Stimulated activated CD4-positive, alpha-beta T cell treated with anti-CD3 and anti-CD28 coated beads, Interleukin-4, amount 100 ng/mL, for 24 hours (primary cell): ENCODE data around the gene NLRC5.
"Not testable (repeated sequence)": the region's sequence is repeated elsewhere in the genome, so short reads cannot be mapped to it uniquely, and the experiment has no call there.

ENCODE experiments used
- DNase-seq: peaks from one replicate; pipeline ENCODE4 v3.0.0-alpha.2; 2020

The NLRC5 gene

DNA sequence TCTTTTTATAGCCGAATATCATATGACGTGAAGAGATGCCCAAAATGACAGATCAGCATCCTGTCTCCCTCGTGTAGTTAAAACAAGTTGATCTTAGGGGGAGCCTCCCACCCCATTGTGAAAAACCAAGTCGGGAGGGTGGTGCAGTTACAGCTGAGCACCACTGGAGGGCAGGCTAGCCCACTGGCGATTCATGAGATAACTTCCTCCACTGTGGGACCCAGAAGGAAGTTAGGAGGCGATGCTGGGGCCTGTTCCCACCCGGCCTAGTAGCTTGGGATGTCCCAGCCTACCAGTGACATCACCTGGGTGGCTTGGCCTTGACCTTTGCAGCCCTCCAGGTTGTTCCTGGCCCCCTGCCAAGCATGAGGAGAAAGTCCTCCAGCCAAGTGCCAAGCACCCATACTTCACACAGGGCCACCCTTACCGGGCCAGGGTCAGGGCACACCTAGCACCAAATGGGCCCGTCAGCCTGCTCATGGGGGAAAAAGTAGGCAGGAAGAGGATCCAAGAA lies 95.0 kb downstream of the NLRC5 start:
- peak; percentile 76 for DNase-seq

DNA sequence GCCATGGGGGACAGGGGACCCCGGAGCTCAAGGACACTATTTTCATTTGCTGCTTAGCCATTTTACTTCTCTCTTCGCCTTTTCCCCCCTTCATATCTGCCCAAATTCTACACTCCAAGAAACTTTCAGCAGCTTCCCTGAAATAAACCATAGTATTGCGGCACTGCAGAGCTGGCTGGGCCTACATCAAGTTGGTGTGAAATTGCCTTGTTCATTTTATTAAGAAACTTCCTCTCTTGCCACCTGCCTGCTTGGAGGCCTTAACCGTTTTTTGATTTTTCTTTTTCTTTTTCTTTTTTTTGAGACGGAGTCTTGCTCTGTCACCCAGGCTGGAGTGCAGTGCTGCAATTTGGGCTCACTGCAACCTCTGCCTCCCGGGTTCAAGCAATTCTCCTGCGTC lies 95.6 kb downstream of the NLRC5 start:
- no peak for DNase-seq

DNA sequence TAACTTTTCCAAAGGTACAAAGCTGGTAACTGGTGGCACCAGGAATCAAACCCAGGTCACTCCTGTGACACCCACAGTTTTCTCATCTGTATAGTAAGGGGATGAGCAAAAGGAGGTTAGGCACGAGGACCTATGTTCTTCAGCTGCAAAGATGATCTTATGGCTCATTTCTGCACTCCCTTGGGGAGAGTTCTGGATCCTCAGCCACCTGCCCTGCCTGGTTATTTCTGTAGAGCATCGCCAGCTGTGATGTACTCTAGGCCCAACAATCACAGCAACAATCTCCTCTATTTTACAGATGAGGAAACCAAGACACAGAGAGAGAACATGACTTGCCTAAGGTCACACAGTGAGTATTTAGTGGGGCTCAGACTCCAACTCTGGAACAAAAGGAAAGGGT lies 97.6 kb downstream of the NLRC5 start:
- DNase-seq: no peak

DNA sequence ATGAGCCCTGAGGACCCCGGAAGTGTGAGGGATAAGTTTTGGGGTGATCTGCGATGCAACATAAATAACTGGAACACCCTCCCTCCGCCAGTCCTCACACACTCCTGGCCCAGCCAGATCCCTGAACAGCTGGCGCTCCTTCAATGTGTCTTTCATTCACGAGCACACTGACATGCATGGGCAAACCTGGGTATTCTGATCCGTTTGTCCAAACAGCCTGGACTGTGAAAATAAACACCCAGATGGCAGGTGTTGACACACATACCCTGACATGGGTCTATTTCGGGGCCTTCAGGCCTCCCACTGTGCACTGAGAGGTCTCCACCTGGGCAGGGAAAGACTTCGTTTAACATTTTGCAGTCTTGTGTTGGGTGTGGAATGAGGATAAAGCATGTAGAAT lies 100.0 kb downstream of the NLRC5 start:
- no peak for DNase-seq

DNA sequence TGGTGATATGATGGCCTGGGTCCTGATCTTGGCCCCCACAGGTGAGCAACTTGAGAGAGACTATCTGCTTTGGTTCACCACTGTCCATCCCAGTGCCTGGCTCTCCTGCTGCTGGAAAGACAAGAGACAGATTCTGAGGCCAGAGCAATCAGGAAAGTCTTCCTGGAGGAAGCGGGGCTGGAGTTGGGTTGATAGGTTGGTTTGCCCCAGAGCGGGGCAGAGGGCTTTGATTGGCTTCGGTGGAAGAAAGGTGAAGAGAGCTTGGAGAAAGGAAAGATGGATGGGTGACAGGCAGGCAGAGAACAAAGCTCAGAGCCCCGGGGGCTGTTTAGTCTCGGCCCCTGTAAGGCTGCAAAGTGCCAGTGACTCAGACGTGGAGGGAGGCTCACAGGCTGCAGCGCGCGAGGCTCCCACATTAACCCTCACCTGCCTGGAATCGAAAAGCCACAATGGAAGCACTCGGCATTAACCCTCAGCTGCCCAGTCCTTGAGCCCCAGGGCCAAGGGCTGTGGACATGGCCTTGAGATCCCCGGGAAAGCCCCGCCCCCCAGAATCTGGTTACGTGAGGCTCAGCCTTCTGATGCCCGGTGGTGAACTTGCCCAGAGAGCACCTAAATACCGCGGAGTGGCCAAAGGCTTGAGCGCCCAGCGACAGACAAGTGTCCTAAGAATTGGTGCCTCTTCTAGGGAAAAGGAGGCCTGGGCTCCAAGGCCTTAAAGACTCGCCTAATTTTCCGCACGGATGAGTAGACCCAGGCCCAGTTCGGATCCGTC lies 102.0 kb downstream of the NLRC5 start:
- DNase-seq: no peak

DNA sequence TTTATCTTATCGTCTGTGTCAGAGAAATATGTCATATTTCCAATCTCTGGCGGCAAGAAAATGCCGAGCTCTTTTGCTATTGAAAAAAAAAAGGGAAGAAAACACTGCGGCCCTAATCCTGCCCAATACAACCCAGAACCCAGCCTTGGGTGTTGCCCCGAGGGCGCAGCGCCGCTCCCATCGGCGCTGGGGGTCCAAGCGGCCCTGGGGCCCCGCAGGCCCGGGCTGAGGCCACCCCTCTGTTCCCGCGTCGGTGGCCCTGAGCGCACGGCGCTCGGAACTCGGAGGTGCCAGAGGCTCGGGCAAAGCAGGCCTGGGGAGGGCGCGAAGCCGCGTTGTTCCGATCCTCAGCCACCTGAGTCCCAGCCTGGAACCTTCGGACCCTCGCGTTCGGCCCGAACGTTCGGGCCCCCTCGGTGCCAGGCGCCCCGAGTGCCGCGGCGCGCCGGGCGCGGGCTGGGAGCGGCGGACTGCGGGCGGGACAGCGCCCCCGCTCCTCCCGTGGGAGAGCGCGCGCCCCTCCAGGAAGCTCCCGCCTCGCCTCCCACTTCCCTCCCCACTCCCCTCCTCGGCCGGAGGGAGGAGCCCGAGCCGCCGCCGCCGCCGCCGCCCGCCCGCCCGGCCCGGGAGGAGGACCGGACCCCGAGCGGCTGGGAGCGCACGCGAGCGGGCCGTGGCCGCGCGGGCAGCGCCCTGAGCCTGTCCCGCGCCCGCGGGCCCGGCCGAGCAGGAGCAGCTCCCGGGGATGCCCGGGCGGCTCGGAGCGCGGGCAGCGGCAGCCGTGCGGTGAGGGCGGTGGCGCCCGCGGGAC lies 102.8 kb downstream of the NLRC5 start, which contains the start of gene CPNE2:
CPNE2 (plus strand) TSS at position 609 of the 811 bp plus-strand sequence. CDS start 18,160 bp downstream, outside the sequence.
- DNase-seq: peak; percentile 20

GRCh38 chr16:57092786-57093411 lies 103.5 kb downstream of the NLRC5 start:
- peak; percentile 49 for DNase-seq

- no peak for DNase-seq
Measured at GRCh38 chr16:57093666-57094564, 104.6 kb downstream of the NLRC5 start.

DNA sequence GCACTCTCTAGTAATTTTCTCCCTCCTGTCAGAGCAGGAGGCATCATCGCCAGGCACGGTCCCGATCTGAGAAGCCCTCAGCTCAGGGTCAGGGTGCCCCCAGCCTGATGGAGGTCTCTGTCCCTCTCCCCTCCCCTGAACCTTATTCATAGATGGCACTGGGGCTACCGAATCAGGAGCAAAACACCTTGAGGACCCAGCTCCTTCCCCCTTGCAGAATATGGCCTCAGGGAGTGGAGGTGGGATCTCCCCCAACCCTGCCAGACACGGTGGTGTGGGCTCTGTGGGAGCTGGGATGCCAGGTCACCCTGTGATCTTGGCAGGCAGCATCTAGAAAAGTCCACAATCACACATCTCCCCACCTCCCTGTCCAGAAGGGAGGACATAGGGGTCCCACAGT lies 105.6 kb downstream of the NLRC5 start:
- no peak for DNase-seq

- no peak for DNase-seq
Measured at GRCh38 chr16:57096192-57096591, 106.8 kb downstream of the NLRC5 start.

GRCh38 chr16:57096793-57097192 lies 107.4 kb downstream of the NLRC5 start:
- no peak for DNase-seq

GRCh38 chr16:57098188-57098841 lies 109.0 kb downstream of the NLRC5 start:
- no peak for DNase-seq

DNA sequence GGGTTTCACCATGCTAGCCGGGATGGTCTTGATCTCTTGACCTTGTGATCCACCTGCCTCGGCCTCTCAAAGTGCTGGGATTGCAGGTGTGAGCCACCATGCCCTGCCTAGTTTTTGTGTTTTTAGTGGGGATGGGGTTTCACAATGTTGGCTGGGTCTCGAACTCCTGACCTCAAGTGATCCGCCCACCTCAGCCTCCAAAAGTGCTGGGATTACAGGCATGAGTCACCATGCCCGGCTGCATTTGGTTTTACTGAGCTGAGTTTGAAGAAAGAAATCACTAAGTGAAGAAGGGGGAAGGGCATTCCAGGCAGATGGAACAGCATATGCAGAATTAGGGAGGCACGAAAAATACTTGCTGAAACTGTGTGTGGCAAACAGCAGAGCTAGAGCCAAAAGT lies 110.6 kb downstream of the NLRC5 start:
- DNase-seq: not testable (repeated sequence)

DNA sequence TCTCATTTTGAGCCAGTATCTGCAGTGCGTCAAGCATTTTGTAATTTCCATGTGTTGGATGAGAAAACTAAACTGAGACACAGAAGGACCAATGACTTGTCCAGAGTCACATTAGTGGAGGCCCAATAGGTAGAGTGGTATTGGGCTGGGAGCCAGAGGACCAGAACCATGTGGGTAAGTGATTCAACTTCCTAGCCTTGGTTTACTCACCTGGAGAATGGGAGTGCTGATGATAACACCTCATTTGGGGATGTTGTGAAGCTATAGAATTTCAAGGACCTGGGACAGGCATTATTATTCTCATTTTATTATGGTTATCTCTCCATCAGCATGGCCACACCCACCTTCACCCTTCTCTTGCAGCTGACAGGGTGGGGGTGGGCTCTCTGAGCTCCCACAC lies 111.1 kb downstream of the NLRC5 start:
- no peak for DNase-seq

DNA sequence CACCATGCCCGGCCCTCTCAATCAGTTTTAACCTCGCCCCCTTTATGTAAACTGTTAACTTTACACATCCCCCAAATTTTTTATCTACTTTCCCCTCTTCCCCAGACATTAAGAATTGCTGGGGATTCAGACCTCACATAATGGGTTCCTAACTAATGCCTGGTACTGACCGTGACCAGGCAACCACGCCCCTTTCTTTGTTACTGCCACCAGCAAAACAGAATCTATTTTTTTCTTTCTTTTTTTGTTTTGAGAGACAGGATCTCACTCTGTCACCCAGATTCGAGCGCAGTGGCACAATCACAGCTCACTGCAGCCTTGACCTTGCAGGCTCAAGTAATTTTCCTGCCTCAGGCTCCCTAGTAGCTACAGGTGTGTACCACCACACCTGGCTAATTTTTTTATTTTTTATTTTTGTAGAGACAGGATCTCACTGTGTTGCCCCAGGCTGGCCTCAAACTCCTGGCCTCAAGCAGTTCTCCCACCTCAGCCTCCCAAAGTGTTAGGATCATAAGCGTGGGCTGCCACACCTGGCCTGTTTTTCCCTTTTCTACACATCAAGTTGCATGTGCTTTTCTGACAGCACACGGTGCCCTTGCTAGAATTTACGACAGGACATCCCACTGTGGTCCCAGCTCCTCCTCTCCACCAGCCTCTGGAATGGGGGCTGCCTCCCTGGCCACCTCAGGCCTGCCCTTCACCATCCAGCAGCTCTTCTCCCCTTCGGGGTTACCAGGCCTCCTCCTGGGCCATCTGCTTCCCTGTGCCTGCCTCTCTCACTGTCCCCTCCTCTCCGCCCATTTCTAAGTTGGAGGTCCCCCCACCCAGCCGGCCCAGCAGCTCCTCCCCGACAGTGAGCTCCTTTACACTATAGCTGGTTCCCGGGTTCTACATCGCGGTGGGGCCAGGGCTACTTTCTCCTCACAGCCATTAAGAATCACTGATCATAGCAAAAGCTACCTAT lies 113.8 kb downstream of the NLRC5 start:
- DNase-seq: no peak

- DNase-seq: no peak
Measured at GRCh38 chr16:57104706-57105105, 115.3 kb downstream of the NLRC5 start.

DNA sequence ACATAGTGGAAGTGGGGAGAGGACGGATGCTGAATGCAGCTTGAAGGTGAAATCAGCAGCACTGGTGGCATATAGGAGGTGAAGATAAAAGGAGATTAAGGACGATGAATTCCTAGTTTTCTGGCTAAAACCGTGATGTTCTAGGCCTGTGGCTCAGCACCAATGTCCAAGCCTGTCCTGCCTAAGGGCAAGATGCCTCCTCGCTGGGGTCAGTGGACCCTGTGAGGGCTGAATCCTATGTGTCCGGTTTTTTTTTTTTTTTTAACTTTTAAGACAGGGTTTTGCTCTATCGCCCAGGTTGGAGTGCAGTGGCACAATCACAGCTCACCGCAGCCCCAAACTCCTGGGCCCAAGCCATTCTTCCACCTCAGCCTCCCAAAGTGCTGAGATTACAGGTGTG lies 115.8 kb downstream of the NLRC5 start:
- no peak for DNase-seq

- DNase-seq: no peak
Measured at GRCh38 chr16:57106767-57107166, 117.4 kb downstream of the NLRC5 start.

DNA sequence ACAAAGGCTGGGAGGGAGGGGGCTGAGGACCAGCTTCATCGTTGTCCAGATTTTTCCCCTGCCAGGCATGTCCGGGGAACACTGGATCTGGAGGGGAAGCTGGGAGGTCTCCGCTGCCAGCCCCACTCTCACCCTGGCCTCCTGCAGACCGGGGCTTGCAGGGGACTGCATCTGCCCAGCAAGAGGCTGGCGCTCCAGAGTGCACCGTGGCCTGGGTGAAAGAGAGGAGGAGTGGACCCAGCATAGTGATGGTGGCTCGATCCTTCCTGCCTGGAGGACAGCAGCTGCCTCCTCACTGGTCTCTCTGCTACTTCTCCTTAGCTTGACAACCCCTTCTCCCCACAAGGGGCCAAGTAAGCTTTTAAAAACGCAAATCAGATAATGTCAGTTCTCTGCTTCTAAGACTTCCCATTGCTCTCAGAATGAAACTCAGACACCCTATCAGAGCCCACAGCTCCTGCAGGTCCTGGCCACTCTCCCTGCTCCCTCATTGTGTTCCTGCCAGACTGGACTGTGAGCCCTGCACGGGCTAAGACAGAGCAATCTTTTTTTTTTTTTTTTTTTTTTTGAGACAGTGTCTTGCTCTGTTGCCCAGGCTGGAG lies 118.1 kb downstream of the NLRC5 start:
- no peak for DNase-seq

DNA sequence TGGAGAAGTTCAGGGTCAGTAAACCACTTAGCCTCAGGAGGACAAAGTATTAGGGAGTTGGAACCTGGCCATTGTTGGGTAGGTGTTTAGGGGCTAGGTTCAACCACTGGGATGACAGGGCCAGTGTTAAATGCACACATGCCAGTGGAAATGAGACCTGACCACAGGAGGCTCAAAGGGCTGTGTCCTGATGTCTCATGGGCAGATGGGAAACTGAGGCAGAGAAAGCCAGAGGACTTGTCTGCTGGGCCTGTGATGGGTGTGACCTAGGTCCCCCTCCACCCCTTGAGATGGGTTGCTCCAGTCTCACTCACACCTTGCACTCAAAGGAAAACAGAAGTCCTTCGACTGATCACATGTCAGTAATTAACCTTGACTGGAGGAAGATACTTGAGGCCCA lies 119.1 kb downstream of the NLRC5 start:
- DNase-seq: no peak
